CD4-positive, alpha-beta T cell treated with Interleukin-1 beta for 1 hour (primary cell): ENCODE measurements around the gene GCGR.
A peak's percentile ranks its signal among the peaks of the same experiment; 100 is the strongest.

ENCODE experiments used
- DNase-seq, 2 donors: peaks; one replicate each; pipeline ENCODE4 v3.0.0-alpha.2; 2020 to 2022

Gene GCGR

GRCh38 chr17:81852237-81852636 lies 48.3 kb downstream of the GCGR start:
- no peak for DNase-seq

- no peak for DNase-seq
These were observed 51.2 kb downstream of the GCGR start for GRCh38 chr17:81854974-81855774.

- DNase-seq: no peak
These were observed 54.4 kb downstream of the GCGR start for GRCh38 chr17:81858170-81858966.

GRCh38 chr17:81858967-81859905 lies 55.3 kb downstream of the GCGR start:
- no peak for DNase-seq

- DNase-seq: no peak
These were observed 56.2 kb downstream of the GCGR start, which contains the start of gene P4HB for GRCh38 chr17:81859906-81860755. Gene P4HB (minus strand): TSS chr17:81860535. CDS start chr17:81860471, 64 bp downstream.

- peak; percentile 100 for DNase-seq
These were observed 57.0 kb downstream of the GCGR start for GRCh38 chr17:81860756-81861568.

GRCh38 chr17:81863123-81863675 lies 59.2 kb downstream of the GCGR start:
- DNase-seq: no peak
